Panc1 (cell line): Measurements from ENCODE around the gene PML. TPM values are rescaled to one million over a fixed set of nuclear protein-coding genes. Genes with fewer than 3 reads are reported as not detected.

Source experiments
- ATAC-seq: fragments of 200-7000 bp; cut with Tn5 transposase; 2 replicates; pipeline ENCODE4 v1.9.1; 2020; ENCODE audit warnings: mild to moderate bottlenecking, moderate library complexity
- BruUV-seq: library from RNA; stranded (reverse); fragments of 400-500 nt; replicated peaks from 2 replicates; lab custom pipeline; 2021; lab: Mats Ljungman, UMichigan
- CTCF ChIA-PET: fragments of 300-600 bp; sonication (Branson Sonifier 250); formaldehyde crosslinking; loops from one replicate; lab custom pipeline; 2022; ENCODE audit warnings: antibody characterized with exemption; lab: Charles Lee
- POLR2A ChIA-PET: fragments of 300-600 bp; sonication (Branson Sonifier 250); formaldehyde crosslinking; loops from one replicate; lab custom pipeline; 2022; ENCODE audit warnings: antibody characterized with exemption; lab: Charles Lee
- DNase-seq: peaks from one replicate; pipeline ENCODE4 v3.0.0-alpha.2; 2010; ENCODE audit warnings: low read depth, low spot score
- H3K27ac ChIP-seq: 2 replicates; pipeline ENCODE4 v1.5.1; 2011; ENCODE audit warnings: mild to moderate bottlenecking, low read length, inconsistent platforms
- H3K27me3 ChIP-seq: fragments of 200-500 bp; sonication (Bioruptor generic); 2 replicates; pipeline ENCODE4 v1.6.0; 2014; ENCODE audit warnings: low read length, inconsistent platforms; ENCODE audit not compliant: control insufficient read depth, insufficient read depth
- H3K36me3 ChIP-seq: fragments of 200-500 bp; sonication (Bioruptor generic); 2 replicates; pipeline ENCODE4 v1.5.1; 2014; ENCODE audit warnings: inconsistent platforms, mild to moderate bottlenecking, low read length, moderate library complexity; ENCODE audit not compliant: control insufficient read depth, insufficient read depth
- H3K4me1 ChIP-seq: 2 replicates; pipeline ENCODE4 v1.5.1; 2011; ENCODE audit warnings: inconsistent platforms, mild to moderate bottlenecking, low read length, moderate library complexity; ENCODE audit not compliant: control insufficient read depth, insufficient read depth
- H3K4me3 ChIP-seq, 2 experiments: 2 replicates each; pipeline ENCODE4 v1.5.1; 2011 to 2012; ENCODE audit warnings: low read depth in 2 of 2, low read length in 2 of 2, mild to moderate bottlenecking in 2 of 2, inconsistent platforms in 1 of 2, moderate library complexity in 1 of 2
- H3K9me3 ChIP-seq: fragments of 200-500 bp; sonication (Bioruptor generic); 2 replicates; pipeline ENCODE4 v1.5.1; 2014; ENCODE audit warnings: low read depth, mild to moderate bottlenecking, inconsistent platforms, low read length, moderate library complexity; ENCODE audit not compliant: control insufficient read depth, insufficient read depth
- CTCF ChIP-seq: fragments of 450-650 bp; IDR thresholded peaks from 2 replicates; pipeline ENCODE4 v1.5.1; 2017; ENCODE audit warnings: mild to moderate bottlenecking
- POLR2AphosphoS5 ChIP-seq: IDR thresholded peaks from 2 replicates; pipeline ENCODE4 v1.6.1; 2012; ENCODE audit warnings: mild to moderate bottlenecking, low read depth, low read length, moderate library complexity
- REST ChIP-seq, 2 experiments: IDR thresholded peaks; 2 replicates each; pipeline ENCODE4 v1.6.1; 2011 to 2012; ENCODE audit warnings: low read depth in 2 of 2, control low read depth in 1 of 2, low read length in 1 of 2, mild to moderate bottlenecking in 1 of 2, moderate library complexity in 1 of 2; ENCODE audit not compliant: insufficient read depth in 1 of 2
- SIN3A ChIP-seq: IDR thresholded peaks from 2 replicates; pipeline ENCODE4 v1.6.1; 2012; ENCODE audit warnings: low read depth, mild to moderate bottlenecking, low read length, moderate library complexity, borderline replicate concordance; ENCODE audit not compliant: insufficient read depth
- TCF7L2 ChIP-seq: IDR thresholded peaks from 2 replicates; pipeline ENCODE4 v1.6.1; 2011; ENCODE audit warnings: mild to moderate bottlenecking, low read depth, low read length, inconsistent platforms
- in situ Hi-C: cut with HindIII; loops from 2 replicates; pipeline ENCODE4 v1.10.0; 2016; ENCODE audit warnings: low sequenced_read_pairs, low pct_unique_long_range_greater_than_20kb
- intact Hi-C: fragments of 100-400 bp; cut with micrococcal nuclease; formaldehyde crosslinking; loops from one replicate; pipeline ENCODE4 v1.10.0; 2022; ENCODE audit not compliant: unreplicated experiment
- total RNA-seq: library from RNA; stranded (reverse); gene quantifications from one replicate; pipeline ENCODE4 v1.2.1, GENCODE V29; 2021; ENCODE audit not compliant: unreplicated experiment

The PML gene
- total RNA-seq, 1 experiment from 2014 or later = 52.2 TPM

- Histone ChIP-seq H3K27ac (no peak overlapping the region), H3K4me1 (no peaks in the 10 kb centered on the region), H3K36me3 (peaks cover 2% of the 10 kb centered on the region; the same call in 1 of the 2 replicates), H3K4me3 (no peak overlapping the region), H3K27me3 (no peaks in the 10 kb centered on the region), H3K9me3 (no peaks in the 10 kb centered on the region)
- ChIA-PET CTCF (no interaction called here), POLR2A (no interaction called here)
- in situ Hi-C loops (no loop called here), intact Hi-C loops (no loop called here)
- TF ChIP-seq CTCF (no peak), SIN3A (no peak), TCF7L2 (no peak), REST (IDR thresholded peaks at IDR 0.05; ENCODE audit: insufficient read depth in 1 of 2, low read depth in 2 of 2, low read length in 1 of 2) (no peak), POLR2AphosphoS5 (no peak)
- BruUV-seq = no TSS peak
- DNase-seq (no peak), ATAC-seq (no peak)
These were observed 28.4 kb downstream of the PML start for GRCh38 chr15:74022706-74023470.

GRCh38 chr15:74024687-74025086 is 30.2 kb downstream of the PML start:
- DNase-seq (no peak), ATAC-seq (no peak)
- Histone ChIP-seq H3K9me3 (no peaks in the 10 kb centered on the region), H3K4me3 (no peak overlapping the region), H3K27me3 (no peaks in the 10 kb centered on the region), H3K27ac (no peak overlapping the region), H3K4me1 (no peaks in the 10 kb centered on the region), H3K36me3 (peaks cover 2% of the 10 kb centered on the region; the same call in 1 of the 2 replicates)
- TF ChIP-seq CTCF (no peak), TCF7L2 (no peak), REST (IDR thresholded peaks at IDR 0.05; ENCODE audit: insufficient read depth in 1 of 2, low read depth in 2 of 2, low read length in 1 of 2) (no peak), SIN3A (no peak), POLR2AphosphoS5 (no peak)
- ChIA-PET CTCF (interaction anchor here (1.5 kb wide), 1 partner anchor 12 kb away, joined by 3 read pairs; no protein-coding TSS in a partner anchor), POLR2A (no interaction called here)
- intact Hi-C loops (no loop called here), in situ Hi-C loops (no loop called here)
- BruUV-seq = no TSS peak
